ENCODE data around the gene CCDC12. TPM values are rescaled to one million over a fixed set of nuclear protein-coding genes. Genes with fewer than 3 reads are reported as not detected.

The CCDC12 gene
- polyA plus RNA-seq, 4 donors = 59.7 to 84.5 (median 76.0) TPM

- H3K4me1 ChIP-seq (ENCODE audit: control insufficient read depth in 3 of 3, insufficient read depth in 2 of 3, low read depth in 1 of 3, low read length in 2 of 3) = peaks cover 0 to 12% (median 3%) of the 10 kb centered on the region in 3 donors
- no peak overlapping the region for H3K4me3 ChIP-seq (ENCODE audit: low read depth in 1 of 3, low read length in 3 of 3)
- 80 to 85% (median 82%) methylated on average over 31 to 32 of the region's 32 CpGs for WGBS, 3 donors
- FAIRE-seq = no peak
- no peak overlapping the region for H3K27ac ChIP-seq (ENCODE audit: low read depth in 1 of 3, low read length in 2 of 3)
- no peak for DNase-seq
- H3K27me3 ChIP-seq (ENCODE audit: control insufficient read depth in 3 of 3, insufficient read depth in 3 of 3, low read length in 3 of 3) = no peaks in the 10 kb centered on the region
- no peaks in the 10 kb centered on the region for H3K9me3 ChIP-seq (ENCODE audit: control insufficient read depth in 2 of 2, insufficient read depth in 1 of 2, low read depth in 1 of 2, low read length in 1 of 2)
- H3K36me3 ChIP-seq (ENCODE audit: control insufficient read depth in 3 of 3, insufficient read depth in 2 of 3, low read depth in 1 of 3, low read length in 3 of 3) = peaks cover 3 to 86% (median 14%) of the 10 kb centered on the region in 3 donors
Measured at GRCh38 chr3:47005212-47006144, 28.9 kb upstream of the CCDC12 start.

GRCh38 chr3:47004369-47005211 lies 28.0 kb upstream of the CCDC12 start:
- Histone ChIP-seq H3K36me3 (ENCODE audit: control insufficient read depth in 3 of 3, insufficient read depth in 2 of 3, low read depth in 1 of 3, low read length in 3 of 3) (peaks cover 6 to 89% (median 14%) of the 10 kb centered on the region in 3 donors), H3K4me3 (ENCODE audit: low read depth in 1 of 3, low read length in 3 of 3) (no peak overlapping the region), H3K27me3 (ENCODE audit: control insufficient read depth in 3 of 3, insufficient read depth in 3 of 3, low read length in 3 of 3) (no peaks in the 10 kb centered on the region), H3K4me1 (ENCODE audit: control insufficient read depth in 3 of 3, insufficient read depth in 2 of 3, low read depth in 1 of 3, low read length in 2 of 3) (peaks cover 0 to 5% (median 3%) of the 10 kb centered on the region in 3 donors), H3K27ac (ENCODE audit: low read depth in 1 of 3, low read length in 2 of 3) (no peak overlapping the region), H3K9me3 (ENCODE audit: control insufficient read depth in 2 of 2, insufficient read depth in 1 of 2, low read depth in 1 of 2, low read length in 1 of 2) (no peaks in the 10 kb centered on the region)
- no peak for FAIRE-seq
- no peak for DNase-seq
- WGBS, 3 donors = 93 to 95% (median 94%) methylated on average over 16 to 17 of the region's 17 CpGs

- Histone ChIP-seq H3K4me3 (ENCODE audit: low read depth in 1 of 3, low read length in 3 of 3) (no peak overlapping the region), H3K36me3 (ENCODE audit: control insufficient read depth in 3 of 3, insufficient read depth in 2 of 3, low read depth in 1 of 3, low read length in 3 of 3) (peaks cover 6 to 98% (median 14%) of the 10 kb centered on the region in 3 donors), H3K4me1 (ENCODE audit: control insufficient read depth in 3 of 3, insufficient read depth in 2 of 3, low read depth in 1 of 3, low read length in 2 of 3) (peaks cover 0 to 7% (median under 1%) of the 10 kb centered on the region in 3 donors), H3K27me3 (ENCODE audit: control insufficient read depth in 3 of 3, insufficient read depth in 3 of 3, low read length in 3 of 3) (no peaks in the 10 kb centered on the region), H3K9me3 (ENCODE audit: control insufficient read depth in 2 of 2, insufficient read depth in 1 of 2, low read depth in 1 of 2, low read length in 1 of 2) (no peaks in the 10 kb centered on the region), H3K27ac (ENCODE audit: low read depth in 1 of 3, low read length in 2 of 3) (no peak overlapping the region)
- FAIRE-seq (no peak), DNase-seq (no peak)
- 94 to 95% (median 95%) methylated on average over 25 to 27 of the region's 27 CpGs for WGBS, 3 donors
Measured at GRCh38 chr3:47003461-47004368, 27.2 kb upstream of the CCDC12 start.

GRCh38 chr3:47003056-47003410 lies 26.5 kb upstream of the CCDC12 start:
- FAIRE-seq = no peak
- H3K27me3 ChIP-seq (ENCODE audit: control insufficient read depth in 3 of 3, insufficient read depth in 3 of 3, low read length in 3 of 3) = no peaks in the 10 kb centered on the region
- WGBS, 3 donors = 83 to 91% (median 90%) methylated on average over 10 of the region's 10 CpGs
- no peak overlapping the region for H3K4me3 ChIP-seq (ENCODE audit: low read depth in 1 of 3, low read length in 3 of 3)
- peaks cover 6 to 99% (median 14%) of the 10 kb centered on the region in 3 donors for H3K36me3 ChIP-seq (ENCODE audit: control insufficient read depth in 3 of 3, insufficient read depth in 2 of 3, low read depth in 1 of 3, low read length in 3 of 3)
- H3K27ac ChIP-seq (ENCODE audit: low read depth in 1 of 3, low read length in 2 of 3) = no peak overlapping the region
- no peak for DNase-seq
- H3K4me1 ChIP-seq (ENCODE audit: control insufficient read depth in 3 of 3, insufficient read depth in 2 of 3, low read depth in 1 of 3, low read length in 2 of 3) = peaks cover 0 to 12% (median 0%) of the 10 kb centered on the region in 3 donors
- H3K9me3 ChIP-seq (ENCODE audit: control insufficient read depth in 2 of 2, insufficient read depth in 1 of 2, low read depth in 1 of 2, low read length in 1 of 2) = no peaks in the 10 kb centered on the region

- no peaks in the 10 kb centered on the region for H3K9me3 ChIP-seq (ENCODE audit: control insufficient read depth in 2 of 2, insufficient read depth in 1 of 2, low read depth in 1 of 2, low read length in 1 of 2)
- FAIRE-seq (no peak), DNase-seq (no peak)
- no peaks in the 10 kb centered on the region for H3K27me3 ChIP-seq (ENCODE audit: control insufficient read depth in 3 of 3, insufficient read depth in 3 of 3, low read length in 3 of 3)
- H3K4me3 ChIP-seq (ENCODE audit: low read depth in 1 of 3, low read length in 3 of 3) = no peak overlapping the region
- H3K4me1 ChIP-seq (ENCODE audit: control insufficient read depth in 3 of 3, insufficient read depth in 2 of 3, low read depth in 1 of 3, low read length in 2 of 3) = peaks cover 0 to 16% (median 0%) of the 10 kb centered on the region in 3 donors
- H3K36me3 ChIP-seq (ENCODE audit: control insufficient read depth in 3 of 3, insufficient read depth in 2 of 3, low read depth in 1 of 3, low read length in 3 of 3) = peaks cover 6 to 99% (median 14%) of the 10 kb centered on the region in 3 donors
- no peak overlapping the region for H3K27ac ChIP-seq (ENCODE audit: low read depth in 1 of 3, low read length in 2 of 3)
- 85 to 89% (median 87%) methylated on average over 26 to 35 of the region's 35 CpGs for WGBS, 3 donors
Measured at GRCh38 chr3:47002171-47003055, 25.9 kb upstream of the CCDC12 start.

- H3K4me3 ChIP-seq (ENCODE audit: low read depth in 1 of 3, low read length in 3 of 3) = no peak overlapping the region
- H3K27ac ChIP-seq (ENCODE audit: low read depth in 1 of 3, low read length in 2 of 3) = no peak overlapping the region
- H3K4me1 ChIP-seq (ENCODE audit: control insufficient read depth in 3 of 3, insufficient read depth in 2 of 3, low read depth in 1 of 3, low read length in 2 of 3) = peaks cover 0 to 16% (median 0%) of the 10 kb centered on the region in 3 donors
- peaks cover 6 to 99% (median 14%) of the 10 kb centered on the region in 3 donors for H3K36me3 ChIP-seq (ENCODE audit: control insufficient read depth in 3 of 3, insufficient read depth in 2 of 3, low read depth in 1 of 3, low read length in 3 of 3)
- DNase-seq (no peak), FAIRE-seq (no peak)
- H3K27me3 ChIP-seq (ENCODE audit: control insufficient read depth in 3 of 3, insufficient read depth in 3 of 3, low read length in 3 of 3) = no peaks in the 10 kb centered on the region
- no peaks in the 10 kb centered on the region for H3K9me3 ChIP-seq (ENCODE audit: control insufficient read depth in 2 of 2, insufficient read depth in 1 of 2, low read depth in 1 of 2, low read length in 1 of 2)
- 95 to 98% (median 96%) methylated on average over 16 of the region's 16 CpGs for WGBS, 3 donors
Measured at GRCh38 chr3:47001731-47002170, 25.2 kb upstream of the CCDC12 start.

- 86 to 92% (median 88%) methylated on average over 24 to 25 of the region's 25 CpGs for WGBS, 3 donors
- Histone ChIP-seq H3K9me3 (ENCODE audit: control insufficient read depth in 2 of 2, insufficient read depth in 1 of 2, low read depth in 1 of 2, low read length in 1 of 2) (no peaks in the 10 kb centered on the region), H3K27ac (ENCODE audit: low read depth in 1 of 3, low read length in 2 of 3) (no peak overlapping the region), H3K27me3 (ENCODE audit: control insufficient read depth in 3 of 3, insufficient read depth in 3 of 3, low read length in 3 of 3) (no peaks in the 10 kb centered on the region), H3K4me3 (ENCODE audit: low read depth in 1 of 3, low read length in 3 of 3) (no peak overlapping the region), H3K36me3 (ENCODE audit: control insufficient read depth in 3 of 3, insufficient read depth in 2 of 3, low read depth in 1 of 3, low read length in 3 of 3) (peaks cover 6 to 98% (median 13%) of the 10 kb centered on the region in 3 donors), H3K4me1 (ENCODE audit: control insufficient read depth in 3 of 3, insufficient read depth in 2 of 3, low read depth in 1 of 3, low read length in 2 of 3) (peaks cover 0 to 16% (median 0%) of the 10 kb centered on the region in 3 donors)
- no peak for DNase-seq
- no peak for FAIRE-seq
Measured at GRCh38 chr3:47000922-47001730, 24.6 kb upstream of the CCDC12 start.

Measured in small intestine (tissue), 7 donors.